DOHH2 (cell line): Measurements from ENCODE around the gene PIGH.
A peak's percentile ranks its signal among the peaks of the same experiment; 100 is the strongest.

Experiments
- H3F3A ChIP-seq: fragments of 200-600 bp; sonication (generic), shearing (Covaris generic); 2 replicates; pipeline ENCODE4 v1.6.0; 2016; ENCODE audit warnings: antibody characterized with exemption, mild to moderate bottlenecking; ENCODE audit not compliant: control insufficient read depth, insufficient read depth
- H3K27ac ChIP-seq: fragments of 200-600 bp; sonication (generic); 2 replicates; pipeline ENCODE4 v1.5.1; 2014; ENCODE audit warnings: low read depth, mild to moderate bottlenecking, low read length, moderate library complexity
- H3K27me3 ChIP-seq: fragments of 200-600 bp; sonication (generic); 2 replicates; pipeline ENCODE4 v1.6.1; 2014; ENCODE audit warnings: mild to moderate bottlenecking, low read length, mixed read lengths; ENCODE audit not compliant: control insufficient read depth
- H3K36me3 ChIP-seq: fragments of 200-600 bp; sonication (generic); 2 replicates; pipeline ENCODE4 v1.6.1; 2014; ENCODE audit warnings: mild to moderate bottlenecking, low read length, moderate library complexity, mixed read lengths; ENCODE audit not compliant: control insufficient read depth
- H3K4me1 ChIP-seq: fragments of 200-600 bp; sonication (generic); 2 replicates; pipeline ENCODE4 v1.6.1; 2014; ENCODE audit warnings: mild to moderate bottlenecking, low read length, mixed read lengths; ENCODE audit not compliant: control insufficient read depth
- H3K4me2 ChIP-seq: fragments of 200-600 bp; sonication (generic); 2 replicates; pipeline ENCODE4 v1.6.0; 2014; ENCODE audit warnings: mild to moderate bottlenecking, low read length, moderate library complexity
- H3K4me3 ChIP-seq: fragments of 200-600 bp; sonication (generic); 2 replicates; pipeline ENCODE4 v1.5.1; 2014; ENCODE audit warnings: mild to moderate bottlenecking, low read length, mixed read lengths
- H3K79me2 ChIP-seq: fragments of 200-600 bp; sonication (generic); 2 replicates; pipeline ENCODE4 v1.6.1; 2014; ENCODE audit warnings: mild to moderate bottlenecking, low read length, mixed read lengths; ENCODE audit not compliant: control insufficient read depth
- H3K9me2 ChIP-seq: fragments of 200-600 bp; sonication (generic); replicated peaks from 2 replicates; pipeline ENCODE4 v1.6.1; 2014; ENCODE audit warnings: mild to moderate bottlenecking, low read length, mixed read lengths; ENCODE audit not compliant: control insufficient read depth
- H3K9me3 ChIP-seq: fragments of 200-600 bp; sonication (generic); 2 replicates; pipeline ENCODE4 v1.6.1; 2014; ENCODE audit warnings: antibody characterized with exemption, low read length, mixed read lengths; ENCODE audit not compliant: control insufficient read depth, insufficient read depth
- H4K20me1 ChIP-seq: fragments of 200-600 bp; sonication (generic); 2 replicates; pipeline ENCODE4 v1.6.0; 2014; ENCODE audit warnings: low read depth, mild to moderate bottlenecking, antibody characterized with exemption, low read length, moderate library complexity; ENCODE audit not compliant: control insufficient read depth, insufficient read depth
- CTCF ChIP-seq: fragments of 200-600 bp; sonication (generic); IDR thresholded peaks from one replicate; pipeline ENCODE4 v1.5.1; 2014; ENCODE audit warnings: antibody characterized with exemption, mild to moderate bottlenecking, low read depth, low read length; ENCODE audit not compliant: poor library complexity, severe bottlenecking
- EZH2phosphoT487 ChIP-seq: fragments of 200-600 bp; sonication (generic); IDR thresholded peaks from 2 replicates; pipeline ENCODE4 v1.6.1; 2017; ENCODE audit warnings: borderline replicate concordance, mild to moderate bottlenecking, antibody characterized with exemption, low read length, moderate library complexity, mixed read lengths

Gene PIGH

GRCh38 chr14:67572608-67573007 is 27.5 kb downstream of the PIGH start:
- Histone ChIP-seq H3K27ac (no peak overlapping the region), H3K4me2 (no peak overlapping the region), H3K27me3 (peaks cover 2% of the 10 kb centered on the region; the same call in 1 of the 2 replicates), H3F3A (no peaks in the 10 kb centered on the region), H3K9me2 (no peaks in the 10 kb centered on the region), H3K9me3 (no peaks in the 10 kb centered on the region), H3K4me3 (no peak overlapping the region), H3K36me3 (no peaks in the 10 kb centered on the region), H3K4me1 (no peaks in the 10 kb centered on the region), H3K79me2 (no peaks in the 10 kb centered on the region), H4K20me1 (no peaks in the 10 kb centered on the region)
- no peak for TF ChIP-seq CTCF
- TF ChIP-seq EZH2phosphoT487, result no peak

GRCh38 chr14:67571991-67572323 is 28.1 kb downstream of the PIGH start:
- Histone ChIP-seq H3K4me2 (no peak overlapping the region), H3K36me3 (no peaks in the 10 kb centered on the region), H3K9me2 (no peaks in the 10 kb centered on the region), H3K27me3 (peaks cover 2% of the 10 kb centered on the region; the same call in 1 of the 2 replicates), H4K20me1 (no peaks in the 10 kb centered on the region), H3K9me3 (no peaks in the 10 kb centered on the region), H3K4me1 (no peaks in the 10 kb centered on the region), H3K79me2 (no peaks in the 10 kb centered on the region), H3F3A (no peaks in the 10 kb centered on the region), H3K4me3 (no peak overlapping the region), H3K27ac (no peak overlapping the region)
- no peak for TF ChIP-seq CTCF
- TF ChIP-seq EZH2phosphoT487, result no peak

GRCh38 chr14:67571275-67571990 is 28.6 kb downstream of the PIGH start:
- no peak overlapping the region for H3K4me2 ChIP-seq
- H3K36me3 ChIP-seq, result no peaks in the 10 kb centered on the region
- H3K4me3 ChIP-seq, result no peak overlapping the region
- peak; percentile 98 for TF ChIP-seq CTCF
- no peak for TF ChIP-seq EZH2phosphoT487
- no peaks in the 10 kb centered on the region for H3K4me1 ChIP-seq
- H3F3A ChIP-seq, result no peaks in the 10 kb centered on the region
- H3K27ac ChIP-seq, result no peak overlapping the region
- H4K20me1 ChIP-seq, result no peaks in the 10 kb centered on the region
- no peaks in the 10 kb centered on the region for H3K79me2 ChIP-seq
- H3K9me3 ChIP-seq, result no peaks in the 10 kb centered on the region
- H3K9me2 ChIP-seq, result no peaks in the 10 kb centered on the region
- H3K27me3 ChIP-seq, result peaks cover 2% of the 10 kb centered on the region; the same call in 1 of the 2 replicates
